ENCODE results near the gene ARL16.

GRCh38 chr17:81666342-81667191, 17.0 kb downstream of the ARL16 start, which contains the start of the genes CCDC137 and OXLD1:
- peak; percentile 28 to 69 for TF ChIP-seq POLR2A (IDR thresholded peaks at IDR 0.05)
- TF ChIP-seq CTCF (IDR thresholded peaks at IDR 0.05), result peak in 1 of 5 experiments; percentile 29
- peak; percentile 33 to 91 for TF ChIP-seq EP300 (IDR thresholded peaks at IDR 0.05)

Data from tibial nerve (tissue), 4 donors.